Activated T-helper 1 cell treated with anti-CD3 and anti-CD28 coated beads, Interleukin-12 subunit alpha, Interleukin-12 subunit beta, Interleukin-2, Interleukin-4 antibody, amounts not matched to agents 30 ng/mL and 10 ng/mL and 1 ng/mL, durations not matched to agents 14 hours and 24 hours and 36 hours (primary cell): ENCODE results near the gene INO80D. TPM values are rescaled to one million over a fixed set of nuclear protein-coding genes. Genes with fewer than 3 reads are reported as not detected.

Source experiments
- DNase-seq: peaks from one replicate; pipeline ENCODE4 v3.0.0; 2021; ENCODE audit warnings: low spot score
- H3K27ac Mint-ChIP-seq: one replicate; pipeline ENCODE4 v1.8.0; 2021; ENCODE audit warnings: mild to moderate bottlenecking, mixed read lengths
- H3K27me3 Mint-ChIP-seq: one replicate; pipeline ENCODE4 v1.8.0; 2022; ENCODE audit warnings: mild to moderate bottlenecking, moderate library complexity, mixed read lengths; ENCODE audit not compliant: insufficient read depth
- H3K36me3 Mint-ChIP-seq: one replicate; pipeline ENCODE4 v1.8.0; 2021; ENCODE audit warnings: low read depth, mixed read lengths
- H3K4me1 Mint-ChIP-seq: one replicate; pipeline ENCODE4 v1.8.0; 2021; ENCODE audit warnings: low read depth, mixed read lengths
- H3K4me3 Mint-ChIP-seq: one replicate; pipeline ENCODE4 v1.8.0; 2021; ENCODE audit warnings: mild to moderate bottlenecking, moderate library complexity, mixed read lengths
- H3K9me3 Mint-ChIP-seq: one replicate; pipeline ENCODE4 v1.8.0; 2021; ENCODE audit warnings: mixed read lengths
- intact Hi-C: fragments of 100-400 bp; cut with micrococcal nuclease; formaldehyde crosslinking; loops from one replicate; pipeline ENCODE4 v1.15.1; 2024
- total RNA-seq: library from RNA; stranded (reverse); gene quantifications from 2 replicates; pipeline ENCODE4 v1.2.3, GENCODE V29; 2022

Gene INO80D
- total RNA-seq, 1 donor from 2014 or later, result 30.3 TPM

DNA sequence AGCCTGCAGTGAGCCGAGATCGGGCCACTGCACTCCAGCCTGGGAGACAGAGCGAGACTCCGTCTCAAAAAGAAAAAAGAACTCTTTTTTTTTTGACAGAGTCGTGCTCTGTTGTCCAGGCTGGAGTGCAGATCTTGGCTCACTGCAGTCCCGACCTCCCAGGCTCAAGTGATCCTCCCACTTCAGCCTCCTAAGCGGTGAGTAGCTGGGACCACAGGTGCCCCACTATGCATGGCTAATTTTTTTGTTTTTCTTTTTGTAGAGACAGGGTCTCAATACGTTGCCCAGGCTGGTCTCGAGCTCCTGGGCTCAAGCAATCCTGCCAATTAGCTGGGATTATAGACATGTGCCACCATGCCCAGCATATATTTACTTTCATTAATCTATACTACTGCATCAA is 12.5 kb upstream of the INO80D start:
- H3K4me3 Mint-ChIP-seq, result no peak overlapping the region
- no peaks in the 10 kb centered on the region for H3K36me3 Mint-ChIP-seq
- no peaks in the 10 kb centered on the region for H3K4me1 Mint-ChIP-seq
- no peaks in the 10 kb centered on the region for H3K9me3 Mint-ChIP-seq
- intact Hi-C loops, result no loop called here
- no peak overlapping the region for H3K27ac Mint-ChIP-seq
- no peaks in the 10 kb centered on the region for H3K27me3 Mint-ChIP-seq
- no peak for DNase-seq

DNA sequence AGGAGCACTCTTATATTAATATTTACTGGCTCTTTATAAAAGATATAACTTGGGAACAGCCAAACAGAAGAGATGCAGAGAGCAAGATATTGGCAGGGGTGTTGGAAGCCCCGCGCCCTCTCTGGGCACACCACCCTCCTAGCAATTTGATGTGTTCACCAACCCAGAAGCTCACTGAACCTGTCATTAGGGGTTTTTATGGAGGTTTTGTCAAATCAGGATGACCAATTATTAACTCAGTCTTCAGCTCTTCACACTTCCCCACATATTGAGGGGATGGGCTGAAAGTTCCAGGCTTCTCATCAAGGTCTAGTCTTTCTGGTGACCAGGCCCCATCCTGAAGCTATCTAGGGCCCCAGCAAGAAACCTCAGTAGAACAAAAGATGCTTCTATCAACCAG is 10.9 kb upstream of the INO80D start:
- intact Hi-C loops, result no loop called here
- no peak for DNase-seq
- Mint-ChIP-seq H3K27me3 (no peaks in the 10 kb centered on the region), H3K36me3 (no peaks in the 10 kb centered on the region), H3K27ac (no peak overlapping the region), H3K4me3 (no peak overlapping the region), H3K4me1 (no peaks in the 10 kb centered on the region), H3K9me3 (no peaks in the 10 kb centered on the region)

DNA sequence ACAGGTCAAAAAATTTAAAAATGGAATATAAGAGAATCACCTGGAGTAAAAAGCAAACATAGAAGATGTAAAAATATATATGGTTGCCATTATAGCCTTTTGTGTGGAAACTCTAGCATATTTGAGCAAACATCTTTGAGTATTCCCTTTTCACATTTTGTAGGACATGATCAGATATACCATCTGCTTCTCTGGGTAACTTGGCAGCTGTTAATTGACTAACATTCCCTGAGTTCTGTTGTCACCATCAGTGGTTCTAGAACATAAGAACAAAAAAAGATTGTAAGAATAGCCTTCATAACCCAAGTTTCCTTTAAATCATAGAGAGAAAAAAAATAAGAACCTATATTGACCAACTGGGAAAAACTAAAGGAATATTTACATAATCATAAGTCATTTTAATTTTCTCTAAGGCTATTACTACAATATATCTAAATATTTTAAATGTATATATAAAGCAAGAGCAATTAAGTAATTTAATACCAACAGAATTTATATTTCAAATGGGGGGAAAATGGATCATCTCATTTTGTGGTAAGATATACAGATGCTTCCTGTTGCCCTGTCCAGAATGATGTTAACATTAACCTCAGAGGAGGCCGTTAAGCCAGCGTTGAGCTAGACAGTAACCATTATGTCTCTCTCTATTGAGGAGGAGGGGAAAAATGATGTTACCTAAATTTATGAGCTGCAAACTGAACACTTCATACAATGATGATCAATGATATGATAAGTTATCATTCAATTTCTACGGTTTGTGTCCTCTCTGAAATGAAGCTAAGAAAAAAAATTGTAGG is 9.8 kb upstream of the INO80D start:
- no peaks in the 10 kb centered on the region for H3K36me3 Mint-ChIP-seq
- H3K9me3 Mint-ChIP-seq, result no peaks in the 10 kb centered on the region
- H3K4me1 Mint-ChIP-seq, result no peaks in the 10 kb centered on the region
- H3K27me3 Mint-ChIP-seq, result no peaks in the 10 kb centered on the region
- intact Hi-C loops, result no loop called here
- H3K27ac Mint-ChIP-seq, result no peak overlapping the region
- no peak for DNase-seq
- no peak overlapping the region for H3K4me3 Mint-ChIP-seq

DNA sequence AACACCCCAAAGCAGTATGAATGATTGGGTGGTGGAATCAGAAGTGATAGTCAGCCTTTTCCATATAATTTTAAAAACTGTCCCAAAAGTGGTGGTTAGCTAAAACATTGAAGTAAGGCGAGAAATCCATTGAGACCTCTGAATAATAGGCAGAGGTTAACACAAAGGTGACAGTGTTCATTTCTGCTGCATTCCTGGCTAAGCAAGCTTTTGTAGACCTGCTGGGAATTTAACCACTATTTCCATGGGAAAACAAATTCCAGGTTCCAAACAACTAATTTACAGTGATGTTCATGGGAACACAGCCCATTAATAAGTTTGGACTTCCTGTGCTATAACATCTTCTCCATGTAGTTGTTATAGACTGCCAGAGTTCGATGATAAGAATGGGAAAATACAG is 6.3 kb upstream of the INO80D start:
- intact Hi-C loops, result no loop called here
- Mint-ChIP-seq H3K4me3 (no peak overlapping the region), H3K27ac (no peak overlapping the region)

GRCh38 chr2:206088248-206088647 is 2.3 kb upstream of the INO80D start:
- no peak for DNase-seq
- Mint-ChIP-seq H3K4me3 (peak overlapping the region; percentile 33), H3K9me3 (no peaks in the 10 kb centered on the region), H3K27me3 (peaks cover 2% of the 10 kb centered on the region), H3K4me1 (peaks cover 21% of the 10 kb centered on the region), H3K27ac (no peak overlapping the region), H3K36me3 (peaks cover 8% of the 10 kb centered on the region)
- intact Hi-C loops, result loop anchor here (5.0 to 10.0 kb wide), 3 partner anchors 34 to 1537 kb away; partner anchors contain the start of gene METTL21A

More for the DNA sequence above, 6.3 kb upstream of the INO80D start:
- Mint-ChIP-seq H3K27me3 (no peaks in the 10 kb centered on the region), H3K4me1 (peaks cover under 1% of the 10 kb centered on the region), H3K9me3 (no peaks in the 10 kb centered on the region), H3K36me3 (no peaks in the 10 kb centered on the region)
- no peak for DNase-seq

GRCh38 chr2:206086716-206087350 is 859 bp upstream of the INO80D start:
- H3K9me3 Mint-ChIP-seq, result no peaks in the 10 kb centered on the region
- H3K4me1 Mint-ChIP-seq, result peaks cover 23% of the 10 kb centered on the region
- DNase-seq, result no peak
- peaks cover 2% of the 10 kb centered on the region for H3K27me3 Mint-ChIP-seq
- H3K27ac Mint-ChIP-seq, result peak overlapping the region; percentile 81
- H3K4me3 Mint-ChIP-seq, result peak overlapping the region; percentile 99
- H3K36me3 Mint-ChIP-seq, result peaks cover 8% of the 10 kb centered on the region
- intact Hi-C loops, result loop anchor here (1.0 to 10.0 kb wide), 6 partner anchors 35 to 1538 kb away; partner anchors contain the start of genes EEF1B2, METTL21A, NDUFS1 and ZDBF2

GRCh38 chr2:206084870-206085741 is 868 bp downstream of the INO80D start:
- Mint-ChIP-seq H3K27ac (peak overlapping the region; percentile 99), H3K36me3 (peaks cover 8% of the 10 kb centered on the region), H3K4me1 (peaks cover 32% of the 10 kb centered on the region), H3K27me3 (peaks cover 2% of the 10 kb centered on the region), H3K9me3 (no peaks in the 10 kb centered on the region), H3K4me3 (peak overlapping the region; percentile 99)
- intact Hi-C loops, result loop anchor here (1.0 to 10.0 kb wide), 5 partner anchors 37 to 1976 kb away; partner anchors contain the start of genes FASTKD2, MDH1B and METTL21A
- peak; percentile 42 for DNase-seq

- Mint-ChIP-seq H3K4me1 (peaks cover 38% of the 10 kb centered on the region), H3K9me3 (no peaks in the 10 kb centered on the region), H3K27ac (peak overlapping the region; percentile 99), H3K27me3 (peaks cover 2% of the 10 kb centered on the region), H3K36me3 (peaks cover 8% of the 10 kb centered on the region), H3K4me3 (peak overlapping the region; percentile 99)
- peak; percentile 1 for DNase-seq
- intact Hi-C loops, result loop anchor here (1.0 to 10.0 kb wide), 4 partner anchors 681 to 1976 kb away; partner anchors contain the start of genes FASTKD2, MDH1B and METTL21A
These were observed 1.5 kb downstream of the INO80D start for GRCh38 chr2:206084439-206084869.

DNA sequence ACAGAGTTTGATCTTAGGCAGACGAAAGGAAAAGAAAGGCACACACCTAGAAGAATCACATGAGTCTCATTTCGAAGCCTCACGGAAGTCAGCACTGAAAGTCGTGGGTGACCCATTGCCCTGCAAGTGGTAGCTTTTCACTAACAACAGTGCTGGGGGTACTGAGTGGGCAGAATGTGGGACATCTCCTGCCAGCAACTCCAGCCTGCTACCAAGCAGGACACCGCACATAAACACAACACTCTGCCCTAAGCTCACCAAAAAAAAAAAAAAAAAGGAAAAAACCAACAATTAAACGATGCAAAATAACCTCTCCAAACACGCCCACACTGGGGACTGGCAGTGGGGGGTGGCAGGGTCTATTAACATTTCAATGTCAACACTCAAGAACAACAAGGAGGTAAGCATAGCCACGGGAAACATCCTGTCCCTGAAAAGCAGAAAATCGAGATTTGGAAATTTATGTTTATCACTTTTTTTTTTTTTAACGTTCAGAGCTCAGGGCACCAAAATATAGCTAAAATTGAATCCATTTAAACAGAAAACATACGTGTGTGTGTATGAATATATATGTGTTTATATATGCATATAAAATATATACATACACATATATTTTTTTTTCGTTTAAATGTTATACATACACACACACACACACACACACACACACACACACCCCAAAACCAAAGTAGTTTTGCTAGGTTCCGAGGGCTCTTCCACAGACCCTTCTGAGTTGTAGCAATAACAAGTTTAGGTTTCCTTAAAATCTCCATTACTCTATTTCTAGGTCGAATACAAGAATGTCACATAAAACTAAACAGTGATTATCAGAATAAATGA is 2.2 kb downstream of the INO80D start:
- H3K4me1 Mint-ChIP-seq, result peaks cover 41% of the 10 kb centered on the region
- H3K27ac Mint-ChIP-seq, result peak overlapping the region; percentile 99
- peaks cover 2% of the 10 kb centered on the region for H3K27me3 Mint-ChIP-seq
- intact Hi-C loops, result loop anchor here (1.0 to 10.0 kb wide), 4 partner anchors 681 to 1975 kb away; partner anchors contain the start of genes FASTKD2, MDH1B and METTL21A
- H3K9me3 Mint-ChIP-seq, result no peaks in the 10 kb centered on the region
- peak; percentile 5 for DNase-seq
- H3K4me3 Mint-ChIP-seq, result peak overlapping the region; percentile 99
- peaks cover 8% of the 10 kb centered on the region for H3K36me3 Mint-ChIP-seq

DNA sequence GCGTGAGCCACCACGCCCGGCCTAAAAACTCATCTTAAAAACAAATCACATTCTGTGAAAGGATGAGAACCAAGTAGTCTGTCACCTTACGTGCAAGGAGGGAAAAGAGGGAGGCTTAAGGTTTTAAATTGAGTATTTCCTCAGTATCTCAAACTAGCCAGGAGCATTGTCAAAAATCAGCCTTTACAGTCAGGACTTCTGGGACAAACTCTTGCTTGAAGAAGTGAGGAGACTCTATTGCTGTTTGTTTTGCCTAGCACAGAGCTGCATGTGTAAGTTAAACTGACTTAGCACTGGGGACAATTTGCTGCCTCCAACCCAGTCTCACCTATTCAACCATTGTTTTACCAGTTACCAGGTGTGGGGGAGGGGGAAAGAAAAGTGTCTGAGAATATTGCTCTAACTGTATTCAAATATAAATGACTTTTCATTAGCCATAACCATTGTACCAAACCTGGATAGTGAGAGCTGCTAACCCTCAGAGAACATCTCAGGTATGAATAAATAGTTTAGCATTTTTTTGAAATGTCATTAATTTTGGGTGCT is 3.6 kb downstream of the INO80D start:
- intact Hi-C loops, result loop anchor here (10.0 kb wide), 2 partner anchors 1062 to 1542 kb away; partner anchors contain the start of gene METTL21A
- Mint-ChIP-seq H3K36me3 (peaks cover 9% of the 10 kb centered on the region), H3K4me1 (peaks cover 41% of the 10 kb centered on the region), H3K4me3 (no peak overlapping the region), H3K27me3 (peaks cover 2% of the 10 kb centered on the region), H3K9me3 (no peaks in the 10 kb centered on the region), H3K27ac (no peak overlapping the region)
- DNase-seq, result no peak

DNA sequence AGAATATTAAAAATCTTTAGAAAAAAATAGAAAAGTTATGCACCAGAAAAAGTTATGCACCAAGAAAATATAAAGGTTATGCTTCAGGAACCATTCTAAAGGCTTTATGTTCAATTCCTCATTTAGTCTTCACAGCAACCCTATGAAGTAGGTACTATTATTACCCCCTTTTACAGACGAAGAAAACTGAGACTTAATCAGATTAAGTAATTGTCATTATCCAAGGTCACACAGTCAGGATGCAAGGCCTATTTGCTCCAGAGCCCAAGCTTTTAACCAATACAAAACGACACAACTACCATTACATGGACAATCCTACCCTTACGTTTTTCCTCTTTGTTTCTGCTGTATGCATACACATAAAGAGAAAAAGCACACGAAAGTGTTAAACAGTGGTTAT is 5.0 kb downstream of the INO80D start:
- Mint-ChIP-seq H3K27ac (no peak overlapping the region), H3K4me3 (no peak overlapping the region), H3K36me3 (peaks cover 7% of the 10 kb centered on the region), H3K27me3 (peaks cover 2% of the 10 kb centered on the region), H3K9me3 (no peaks in the 10 kb centered on the region), H3K4me1 (peaks cover 35% of the 10 kb centered on the region)
- intact Hi-C loops, result loop anchor here (10.0 kb wide), 2 partner anchors 1064 to 1544 kb away; partner anchors contain the start of gene METTL21A
- no peak for DNase-seq
